Stomach smooth muscle (tissue), 2 donors: ENCODE measurements around the gene CCDC194.

Experiments used
- H3K27ac ChIP-seq: one replicate; pipeline ENCODE4 v1.7.0; 2013; ENCODE audit warnings: mild to moderate bottlenecking, low read length, inconsistent platforms
- H3K27me3 ChIP-seq, 2 donors: one replicate each; pipeline ENCODE4 v1.7.0; 2013; ENCODE audit warnings: low read length in 2 of 2; ENCODE audit not compliant: insufficient read depth in 2 of 2, control insufficient read depth in 1 of 2
- H3K36me3 ChIP-seq, 2 donors: one replicate each; pipeline ENCODE4 v1.7.0; 2013; ENCODE audit warnings: low read length in 2 of 2; ENCODE audit not compliant: control insufficient read depth in 2 of 2, insufficient read depth in 2 of 2
- H3K4me1 ChIP-seq: one replicate; pipeline ENCODE4 v1.7.0; 2013; ENCODE audit warnings: low read length; ENCODE audit not compliant: control insufficient read depth, insufficient read depth
- H3K4me3 ChIP-seq, 2 donors: one replicate each; pipeline ENCODE4 v1.7.0; 2013; ENCODE audit warnings: low read length in 2 of 2
- H3K9ac ChIP-seq, 2 donors: one replicate each; pipeline ENCODE4 v1.7.0; 2013; ENCODE audit warnings: low read length in 2 of 2, mild to moderate bottlenecking in 1 of 2
- H3K9me3 ChIP-seq, 2 donors: one replicate each; pipeline ENCODE4 v1.7.0; 2013; ENCODE audit warnings: low read length in 2 of 2; ENCODE audit not compliant: control insufficient read depth in 2 of 2
- donor health status: healthy.
- donor health status: Pancreatic carcinoma.

The CCDC194 gene

DNA sequence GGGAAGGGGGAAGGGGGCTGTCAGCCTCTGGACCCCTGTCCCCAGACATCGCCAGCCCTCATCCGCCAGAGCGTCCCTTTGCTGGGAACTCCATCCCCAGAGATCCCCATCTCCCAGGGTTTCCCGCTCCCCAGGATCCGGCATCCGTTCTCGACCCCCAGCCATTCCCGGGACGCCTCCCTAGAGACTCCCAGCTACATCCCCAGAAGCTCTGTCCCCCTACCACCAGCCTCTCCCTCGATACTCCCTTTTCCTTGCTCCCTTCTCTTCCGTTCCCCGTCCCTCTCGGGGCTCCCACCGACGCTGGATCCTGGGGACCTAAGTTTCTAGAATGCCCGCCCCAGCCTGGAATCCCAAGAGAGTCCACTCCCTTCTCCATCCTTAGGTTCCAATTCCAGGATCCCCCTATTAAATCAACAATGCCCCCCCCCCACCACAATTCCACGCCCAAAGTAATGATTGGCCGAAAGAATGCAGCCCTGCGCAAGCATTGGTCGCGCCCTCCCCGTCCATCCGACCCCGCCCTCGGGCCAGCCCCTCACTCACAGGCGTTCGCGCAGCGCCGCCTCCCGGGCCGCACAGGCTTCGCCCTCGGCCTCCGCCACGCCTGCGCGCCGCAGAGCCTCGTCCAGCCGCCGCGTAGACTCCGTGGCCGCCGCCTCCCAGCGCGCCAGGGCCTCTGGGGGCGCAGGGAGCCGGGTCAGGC is 3.2 kb downstream of the CCDC194 start:
- Histone ChIP-seq H3K27ac (no peak overlapping the region), H3K9ac (peak overlapping the region in 1 of 2 donors; percentile 45), H3K27me3 (peaks cover 13 to 31% of the 10 kb centered on the region in 2 donors), H3K36me3 (no peaks in the 10 kb centered on the region), H3K9me3 (peaks cover 0 to 7% of the 10 kb centered on the region in 2 donors), H3K4me1 (peaks cover 17% of the 10 kb centered on the region), H3K4me3 (peak overlapping the region; percentile 66 to 69)

DNA sequence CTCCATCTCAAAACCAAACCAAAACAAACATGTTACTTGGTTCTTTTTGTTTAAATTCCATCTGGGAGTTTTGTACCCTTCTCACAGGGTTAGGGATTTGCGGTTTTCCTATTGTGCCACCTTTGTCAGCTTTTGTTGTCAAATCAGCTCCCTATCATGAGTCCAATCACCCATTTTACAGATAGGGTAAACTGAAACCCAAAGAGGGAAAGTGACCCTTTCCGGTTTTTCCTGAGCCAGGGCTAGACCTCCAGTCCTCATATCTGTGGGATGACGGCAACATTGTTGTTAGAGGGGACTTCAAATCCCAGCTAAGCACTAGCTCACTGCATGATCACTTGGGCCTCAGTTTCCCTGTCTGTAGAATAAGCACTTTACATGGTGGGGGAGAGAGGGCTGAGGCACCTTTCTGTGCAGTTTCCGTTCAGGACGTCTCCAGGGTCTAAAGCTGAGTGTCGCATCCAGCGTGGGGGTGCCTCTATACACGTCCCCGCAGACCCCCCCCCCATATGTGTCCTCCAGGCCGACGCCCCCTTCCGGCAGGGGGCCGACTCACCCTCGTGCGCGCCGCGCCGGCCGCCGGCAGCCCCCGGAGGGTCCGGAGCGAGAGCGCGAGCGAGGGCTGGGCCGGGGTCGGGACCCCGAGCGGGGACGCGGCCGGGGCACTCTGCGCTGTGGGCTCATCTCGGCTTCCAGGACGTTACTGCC is 3.9 kb downstream of the CCDC194 start:
- Histone ChIP-seq H3K9ac (peak overlapping the region in 1 of 2 donors; percentile 45), H3K9me3 (peaks cover 0 to 7% of the 10 kb centered on the region in 2 donors), H3K27ac (no peak overlapping the region), H3K4me3 (peak overlapping the region; percentile 49 to 69), H3K4me1 (peaks cover 15% of the 10 kb centered on the region), H3K36me3 (no peaks in the 10 kb centered on the region), H3K27me3 (peaks cover 11 to 28% of the 10 kb centered on the region in 2 donors)

DNA sequence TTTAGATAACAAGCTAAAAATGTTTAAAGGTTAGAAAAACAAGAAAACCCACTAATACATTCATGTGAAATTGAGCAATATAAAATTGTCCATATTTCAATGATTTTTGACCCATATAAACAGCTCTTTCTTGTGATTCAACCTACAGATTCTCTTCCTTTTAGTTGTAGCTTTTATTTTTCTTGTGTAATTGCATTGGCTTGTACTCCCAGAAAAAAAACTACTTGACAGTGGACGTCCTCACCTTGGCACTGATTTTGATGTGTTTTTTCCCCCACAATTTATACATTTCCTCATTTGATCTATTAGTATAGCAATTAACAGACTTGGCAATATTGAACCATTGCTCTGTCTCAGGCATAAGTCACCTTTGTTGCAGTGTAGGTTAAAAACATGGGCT is 4.7 kb downstream of the CCDC194 start:
- H3K9ac ChIP-seq: no peak overlapping the region
- H3K36me3 ChIP-seq: no peaks in the 10 kb centered on the region
- no peak overlapping the region for H3K27ac ChIP-seq
- no peak overlapping the region for H3K4me3 ChIP-seq
- H3K4me1 ChIP-seq: peaks cover 15% of the 10 kb centered on the region
- H3K27me3 ChIP-seq: peaks cover 8 to 23% of the 10 kb centered on the region in 2 donors
- H3K9me3 ChIP-seq: peaks cover 0 to 7% of the 10 kb centered on the region in 2 donors

DNA sequence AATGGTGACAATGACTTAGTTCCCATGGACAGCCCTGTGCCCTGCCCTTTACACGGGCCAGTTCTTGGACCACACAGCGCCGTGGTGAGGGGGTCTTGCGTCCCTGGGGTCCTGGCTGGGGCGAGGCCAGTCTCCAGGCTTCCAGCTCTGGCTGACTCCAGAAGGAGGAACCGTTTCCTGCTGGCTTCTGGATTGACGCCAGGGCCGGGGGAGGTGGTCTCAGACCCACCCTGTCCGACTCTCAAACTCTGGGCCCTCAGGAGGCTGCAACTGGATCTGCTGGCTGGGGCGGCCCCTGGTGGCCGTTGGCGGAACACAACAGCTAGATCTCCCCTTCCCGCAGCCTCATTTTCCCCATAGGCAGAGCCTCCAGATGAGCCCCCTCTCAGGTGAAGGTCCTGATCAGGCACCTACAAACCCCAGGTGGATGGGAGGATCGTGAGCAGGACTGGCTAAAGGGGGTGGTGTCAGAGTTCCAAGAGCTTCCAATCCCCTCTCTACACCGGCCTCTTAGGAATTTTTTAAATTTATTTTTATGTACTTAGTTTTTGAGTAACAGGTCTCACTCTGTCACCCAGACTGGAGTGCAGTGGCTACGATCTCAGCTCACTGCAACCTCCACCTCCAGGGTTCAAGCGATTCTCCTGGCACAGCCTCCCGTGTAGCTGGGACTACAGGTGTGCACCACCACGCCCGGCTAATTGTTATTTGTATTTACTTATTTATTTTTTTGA is 8.0 kb downstream of the CCDC194 start:
- Histone ChIP-seq H3K4me3 (no peak overlapping the region), H3K4me1 (peaks cover 12% of the 10 kb centered on the region), H3K9ac (no peak overlapping the region), H3K36me3 (no peaks in the 10 kb centered on the region), H3K27me3 (no peaks in the 10 kb centered on the region), H3K27ac (no peak overlapping the region), H3K9me3 (peaks cover 0 to 7% of the 10 kb centered on the region in 2 donors)

DNA sequence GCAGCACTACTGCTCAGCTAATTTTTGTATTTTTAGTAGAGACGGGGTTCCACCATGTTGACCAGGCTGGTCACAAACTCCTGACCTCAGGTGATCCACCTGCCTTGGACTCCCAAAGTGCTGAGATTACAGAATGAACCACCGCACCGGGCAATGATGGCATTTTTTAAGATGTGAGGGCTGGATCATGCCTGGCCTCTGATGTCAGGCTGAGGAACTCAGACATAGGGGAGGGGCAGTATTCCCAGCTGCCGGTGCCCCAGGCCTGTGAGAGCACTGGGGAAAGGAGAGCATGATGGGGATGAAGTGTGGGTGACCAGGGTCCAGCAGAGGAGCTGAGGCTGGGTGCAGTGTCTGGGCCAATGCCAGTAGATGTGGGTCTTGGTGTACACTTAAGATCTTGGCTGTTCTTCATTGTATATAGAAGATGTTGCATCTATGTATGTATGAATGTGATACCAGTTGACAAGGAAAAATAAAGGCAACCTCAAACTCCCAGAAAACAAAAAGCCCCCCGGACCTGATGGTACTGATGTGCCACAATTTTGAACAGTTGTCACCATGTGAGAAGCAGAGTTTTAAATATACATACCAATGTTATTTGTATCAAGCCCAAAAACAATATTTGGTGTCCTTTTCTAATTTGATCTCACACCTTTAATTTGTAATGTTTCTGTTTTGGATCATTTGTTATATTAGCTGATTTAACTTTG is 13.4 kb downstream of the CCDC194 start:
- Histone ChIP-seq H3K36me3 (no peaks in the 10 kb centered on the region), H3K27me3 (peaks cover 3 to 6% of the 10 kb centered on the region in 2 donors), H3K27ac (no peak overlapping the region), H3K9ac (no peak overlapping the region), H3K4me1 (peaks cover 4% of the 10 kb centered on the region), H3K4me3 (no peak overlapping the region), H3K9me3 (no peaks in the 10 kb centered on the region)

DNA sequence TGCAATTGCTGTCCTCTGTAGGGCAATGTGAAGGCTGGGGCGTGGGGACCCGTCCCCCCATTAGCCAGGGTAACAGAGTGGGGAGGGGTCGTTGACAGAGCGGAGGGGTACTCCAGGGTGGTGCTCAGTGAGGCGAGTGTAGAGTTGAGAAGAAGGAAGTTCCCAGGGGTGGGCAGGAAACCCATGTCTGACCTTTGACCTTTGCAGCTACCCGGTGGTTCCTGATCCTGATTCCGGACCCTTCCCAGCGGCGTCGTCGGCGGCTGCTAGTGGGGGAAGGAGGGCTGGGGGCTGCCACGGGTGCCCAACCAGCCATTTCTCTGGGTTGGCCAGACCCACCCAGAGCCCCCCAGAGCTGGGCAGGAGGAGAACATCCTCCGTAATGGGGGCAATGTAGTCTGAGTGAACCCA is 14.8 kb downstream of the CCDC194 start:
- H3K36me3 ChIP-seq: no peaks in the 10 kb centered on the region
- H3K9ac ChIP-seq: no peak overlapping the region
- no peaks in the 10 kb centered on the region for H3K9me3 ChIP-seq
- no peak overlapping the region for H3K4me3 ChIP-seq
- H3K4me1 ChIP-seq: peaks cover 4% of the 10 kb centered on the region
- no peak overlapping the region for H3K27ac ChIP-seq
- peaks cover 3 to 6% of the 10 kb centered on the region in 2 donors for H3K27me3 ChIP-seq

DNA sequence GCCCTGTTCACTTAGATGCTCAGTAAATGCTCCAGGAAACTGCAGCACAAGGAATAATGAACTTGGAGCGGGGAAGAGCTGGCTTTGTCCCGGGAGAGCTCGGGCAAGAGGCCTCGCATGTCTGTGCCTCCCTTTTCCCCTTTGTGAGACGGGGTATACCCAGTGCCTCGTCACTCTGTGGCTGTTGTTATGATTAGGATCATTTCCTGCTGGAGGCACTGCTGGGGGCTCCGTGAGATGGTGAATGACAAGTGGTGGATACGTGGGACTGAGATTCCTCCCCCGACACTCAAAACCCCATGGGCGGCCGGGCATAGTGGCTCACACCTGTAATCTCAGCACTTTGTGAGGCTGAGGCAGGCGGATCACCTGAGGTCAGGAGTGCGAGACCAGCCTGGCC is 15.7 kb downstream of the CCDC194 start:
- Histone ChIP-seq H3K27me3 (peaks cover 3 to 6% of the 10 kb centered on the region in 2 donors), H3K4me1 (peaks cover 4% of the 10 kb centered on the region), H3K9me3 (no peaks in the 10 kb centered on the region), H3K36me3 (no peaks in the 10 kb centered on the region), H3K27ac (no peak overlapping the region), H3K4me3 (no peak overlapping the region), H3K9ac (no peak overlapping the region)

DNA sequence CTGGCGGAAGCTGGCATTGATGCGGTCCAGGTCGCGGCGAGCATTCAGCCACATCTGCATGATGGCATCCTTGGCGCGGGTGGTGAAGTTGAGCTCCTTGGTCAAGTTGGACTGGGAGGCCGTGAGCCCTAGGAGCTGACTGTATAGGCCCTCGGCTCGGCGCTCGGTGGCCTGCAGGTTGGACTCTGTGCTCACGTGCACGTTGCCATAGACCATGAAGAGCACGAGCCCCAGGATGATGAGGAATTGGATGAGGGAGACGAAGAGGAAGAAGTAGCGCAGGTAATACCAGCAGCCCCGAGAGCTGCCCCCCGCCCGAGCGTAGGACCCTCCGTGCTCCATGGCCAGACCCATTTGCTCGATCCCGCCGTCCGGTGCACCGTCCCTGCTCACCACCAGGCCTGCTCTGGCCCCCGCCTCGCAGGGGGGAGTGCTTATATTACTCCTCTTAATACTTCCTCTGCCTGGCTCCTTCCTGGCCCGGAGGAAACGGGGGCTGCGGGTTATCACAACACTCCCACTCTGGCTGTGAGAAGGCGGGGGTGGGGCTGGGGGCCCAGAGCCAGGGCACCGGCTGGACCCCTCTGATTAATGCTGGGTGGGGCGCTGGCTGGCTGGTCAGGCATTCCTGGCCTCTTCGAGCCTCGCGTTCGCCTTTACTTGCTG is 16.9 kb downstream of the CCDC194 start, which contains the start of gene PLVAP:
TSS of gene PLVAP (minus strand) at position 408 of the 666 bp plus-strand sequence. CDS start at position 354, 54 bp downstream.
- no peak within 1 kb of the TSS for H3K27ac ChIP-seq

DNA sequence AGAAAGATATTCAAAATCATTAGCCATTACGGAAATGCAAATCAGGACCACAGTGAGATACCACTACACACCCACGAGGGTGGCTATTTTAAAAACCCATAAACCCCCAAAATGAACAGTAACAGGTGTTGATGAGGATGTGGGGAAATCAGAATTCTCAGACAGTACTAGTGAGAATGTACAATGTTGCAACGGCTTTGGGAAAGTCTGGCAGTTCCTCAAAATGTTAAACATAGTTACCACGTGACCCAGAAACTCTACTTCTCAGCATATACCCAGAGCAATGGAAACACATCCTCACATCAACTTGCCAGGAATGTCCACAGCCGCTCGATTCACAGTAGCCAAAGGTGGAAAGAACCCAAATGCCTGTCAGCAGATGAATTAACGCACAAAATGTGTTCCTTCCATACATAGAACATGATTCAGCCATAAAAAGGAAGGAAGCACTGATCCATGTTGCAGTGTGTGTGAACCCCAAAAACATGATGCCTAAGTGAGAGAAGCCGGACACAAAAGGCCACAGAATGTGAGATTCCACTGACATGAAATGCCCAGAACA is 23.9 kb downstream of the CCDC194 start:
- H3K27me3 ChIP-seq: no peaks in the 10 kb centered on the region
- no peak overlapping the region for H3K4me3 ChIP-seq
- H3K9ac ChIP-seq: no peak overlapping the region
- H3K9me3 ChIP-seq: no peaks in the 10 kb centered on the region
- peaks cover 10% of the 10 kb centered on the region for H3K4me1 ChIP-seq
- H3K27ac ChIP-seq: no peak overlapping the region
- H3K36me3 ChIP-seq: no peaks in the 10 kb centered on the region

More for the DNA sequence above, 16.9 kb downstream of the CCDC194 start, which contains the start of gene PLVAP:
- Histone ChIP-seq H3K36me3 (no peaks in the 10 kb centered on the region), H3K27me3 (peaks cover 3 to 6% of the 10 kb centered on the region in 2 donors), H3K9ac (no peak within 1 kb of the TSS), H3K4me1 (no peaks in the 10 kb centered on the region), H3K9me3 (no peaks in the 10 kb centered on the region), H3K4me3 (peak within 1 kb of the TSS in 1 of 2 donors; percentile 47)
